ENCODE measurements around the gene LTBP4.
"Not testable (repeated sequence)": the region's sequence is repeated elsewhere in the genome, so short reads cannot be mapped to it uniquely, and the experiment has no call there.

LTBP4 gene

DNA sequence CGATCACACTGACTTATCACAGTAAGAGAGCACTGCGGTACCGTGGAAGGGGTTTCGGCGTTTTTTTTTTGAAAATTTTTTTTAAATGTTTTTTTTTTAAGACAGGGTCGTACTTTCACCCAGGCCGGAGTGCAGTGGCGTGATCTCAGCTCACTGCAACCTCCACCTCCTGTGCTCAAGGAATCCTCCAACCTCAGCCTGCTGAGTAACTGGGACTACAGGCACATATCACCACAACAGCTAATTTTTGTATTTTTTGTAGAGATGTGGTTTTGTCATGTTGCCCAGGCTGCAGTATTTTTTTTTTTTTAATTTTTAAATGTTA, 19.0 kb downstream of the LTBP4 start:
- TF ChIP-seq, protein P1, sequence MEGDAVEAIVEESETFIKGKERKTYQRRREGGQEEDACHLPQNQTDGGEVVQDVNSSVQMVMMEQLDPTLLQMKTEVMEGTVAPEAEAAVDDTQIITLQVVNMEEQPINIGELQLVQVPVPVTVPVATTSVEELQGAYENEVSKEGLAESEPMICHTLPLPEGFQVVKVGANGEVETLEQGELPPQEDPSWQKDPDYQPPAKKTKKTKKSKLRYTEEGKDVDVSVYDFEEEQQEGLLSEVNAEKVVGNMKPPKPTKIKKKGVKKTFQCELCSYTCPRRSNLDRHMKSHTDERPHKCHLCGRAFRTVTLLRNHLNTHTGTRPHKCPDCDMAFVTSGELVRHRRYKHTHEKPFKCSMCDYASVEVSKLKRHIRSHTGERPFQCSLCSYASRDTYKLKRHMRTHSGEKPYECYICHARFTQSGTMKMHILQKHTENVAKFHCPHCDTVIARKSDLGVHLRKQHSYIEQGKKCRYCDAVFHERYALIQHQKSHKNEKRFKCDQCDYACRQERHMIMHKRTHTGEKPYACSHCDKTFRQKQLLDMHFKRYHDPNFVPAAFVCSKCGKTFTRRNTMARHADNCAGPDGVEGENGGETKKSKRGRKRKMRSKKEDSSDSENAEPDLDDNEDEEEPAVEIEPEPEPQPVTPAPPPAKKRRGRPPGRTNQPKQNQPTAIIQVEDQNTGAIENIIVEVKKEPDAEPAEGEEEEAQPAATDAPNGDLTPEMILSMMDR (conservative IDR thresholded peaks at IDR 0.05; ENCODE audit: control insufficient read depth, insufficient read depth, low read depth, low read length) = no peak
- DNase-seq (ENCODE audit: low read depth) = no peak
- no peak overlapping the region for H3K4me3 ChIP-seq (ENCODE audit: control insufficient read depth, low read depth, low read length)

DNA sequence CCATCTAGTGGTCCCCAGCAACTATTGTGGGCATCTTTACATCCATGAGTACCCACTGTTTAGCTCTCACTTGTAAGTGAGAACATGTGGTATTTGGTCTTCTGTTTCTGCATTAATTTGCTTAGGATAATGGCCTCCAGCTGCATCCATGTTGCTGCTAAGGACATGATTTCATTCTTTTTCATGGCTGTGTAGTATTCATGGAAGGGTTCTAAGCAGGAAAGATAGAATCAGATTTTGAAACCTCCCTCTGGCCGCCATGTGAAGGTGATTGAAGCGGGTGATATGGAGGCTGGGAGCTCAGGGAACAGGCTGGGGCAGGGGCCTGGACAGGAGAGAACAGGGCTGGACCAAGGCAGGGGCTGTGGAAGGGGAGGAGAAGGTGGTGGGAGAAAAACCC, 20.1 kb downstream of the LTBP4 start:
- TF ChIP-seq, protein P1 (conservative IDR thresholded peaks at IDR 0.05; ENCODE audit: control insufficient read depth, insufficient read depth, low read depth, low read length) = no peak
- DNase-seq (ENCODE audit: low read depth) = no peak

DNA sequence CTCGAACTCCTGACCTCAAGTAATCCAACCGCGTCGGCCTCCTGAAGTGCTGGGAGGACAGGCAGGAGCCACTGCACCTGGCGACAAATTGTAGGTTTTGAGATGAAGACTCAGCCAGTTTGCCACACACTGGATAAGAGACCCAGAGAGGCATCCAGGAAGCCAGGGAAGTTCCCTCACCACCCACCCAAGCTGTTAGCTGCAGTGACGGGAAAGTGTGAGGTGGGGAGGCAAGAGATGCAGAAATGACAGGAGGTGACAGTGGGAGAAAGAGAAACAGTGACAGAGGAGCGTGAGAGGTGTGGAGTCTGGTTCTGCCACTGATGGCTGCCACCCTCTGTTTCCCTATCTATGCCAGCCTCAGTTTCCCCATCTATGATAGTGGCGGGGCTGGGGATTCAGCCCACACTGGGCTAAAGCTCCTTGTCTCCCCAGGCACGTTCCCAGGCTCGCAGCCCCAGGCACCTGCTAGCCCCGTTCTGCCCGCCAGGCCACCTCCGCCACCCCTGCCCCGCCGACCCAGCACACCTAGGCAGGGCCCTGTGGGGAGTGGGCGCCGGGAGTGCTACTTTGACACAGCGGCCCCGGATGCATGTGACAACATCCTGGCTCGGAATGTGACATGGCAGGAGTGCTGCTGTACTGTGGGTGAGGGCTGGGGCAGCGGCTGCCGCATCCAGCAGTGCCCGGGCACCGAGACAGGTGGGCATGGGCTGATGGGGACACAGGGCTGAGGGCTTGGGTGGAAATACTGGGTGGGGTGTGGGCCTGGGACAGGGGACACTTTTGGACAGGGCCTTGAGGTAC, 21.0 kb downstream of the LTBP4 start:
- TF ChIP-seq, protein P1 (conservative IDR thresholded peaks at IDR 0.05; ENCODE audit: control insufficient read depth, insufficient read depth, low read depth, low read length) = no peak
- H3K4me3 ChIP-seq (ENCODE audit: control insufficient read depth, low read depth, low read length) = no peak overlapping the region
- no peak for DNase-seq (ENCODE audit: low read depth)

More for the DNA sequence above, 20.1 kb downstream of the LTBP4 start:
- no peak overlapping the region for H3K4me3 ChIP-seq (ENCODE audit: control insufficient read depth, low read depth, low read length)

DNA sequence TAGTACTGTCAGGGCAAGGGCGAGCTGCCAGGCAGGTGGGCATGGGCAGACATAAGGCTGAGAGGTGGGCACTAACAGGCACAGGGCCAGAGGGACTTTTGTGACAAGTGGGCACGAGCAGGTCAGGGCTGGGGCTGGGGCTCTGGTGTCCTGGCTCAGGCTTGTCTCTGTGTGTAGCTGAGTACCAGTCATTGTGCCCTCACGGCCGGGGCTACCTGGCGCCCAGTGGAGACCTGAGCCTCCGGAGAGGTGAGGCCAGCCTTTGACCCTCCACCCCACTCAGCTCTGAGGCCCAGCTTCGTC, 21.6 kb downstream of the LTBP4 start:
- DNase-seq (ENCODE audit: low read depth) = no peak
- TF ChIP-seq, protein P1 (conservative IDR thresholded peaks at IDR 0.05; ENCODE audit: control insufficient read depth, insufficient read depth, low read depth, low read length) = no peak
- H3K4me3 ChIP-seq (ENCODE audit: control insufficient read depth, low read depth, low read length) = no peak overlapping the region

DNA sequence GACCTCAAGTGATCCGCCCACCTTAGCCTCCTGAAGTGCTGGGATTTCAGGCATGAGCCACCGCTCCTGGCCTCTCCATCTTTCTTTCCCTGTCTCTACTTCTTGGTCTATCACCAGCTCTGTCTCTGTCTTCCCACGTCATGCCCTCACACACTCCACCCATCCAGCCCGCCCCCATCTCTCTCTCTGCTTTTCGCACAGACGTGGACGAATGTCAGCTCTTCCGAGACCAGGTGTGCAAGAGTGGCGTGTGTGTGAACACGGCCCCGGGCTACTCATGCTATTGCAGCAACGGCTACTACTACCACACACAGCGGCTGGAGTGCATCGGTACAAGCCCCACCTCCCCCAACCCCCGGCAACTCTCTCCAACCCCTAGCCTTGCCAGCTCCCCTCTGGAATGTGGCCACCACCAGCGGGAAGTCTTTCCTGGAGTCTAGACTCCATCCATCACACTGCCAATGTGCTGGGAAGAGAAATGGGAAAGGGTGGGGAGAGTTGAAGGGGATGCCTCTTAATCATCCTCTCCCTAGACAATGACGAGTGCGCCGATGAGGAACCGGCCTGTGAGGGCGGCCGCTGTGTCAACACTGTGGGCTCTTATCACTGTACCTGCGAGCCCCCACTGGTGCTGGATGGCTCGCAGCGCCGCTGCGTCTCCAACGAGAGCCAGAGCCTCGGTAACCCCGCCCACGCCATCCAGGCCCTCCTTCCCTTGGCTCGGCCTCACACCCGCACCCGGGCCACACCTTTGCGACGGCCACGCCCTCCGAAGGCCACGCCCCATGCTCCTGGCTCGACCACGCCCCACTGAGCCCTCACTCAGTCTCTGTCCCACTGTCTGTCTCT, 22.5 kb downstream of the LTBP4 start:
- DNase-seq (ENCODE audit: low read depth) = peak; percentile 58
- TF ChIP-seq, protein P1 (conservative IDR thresholded peaks at IDR 0.05; ENCODE audit: control insufficient read depth, insufficient read depth, low read depth, low read length) = no peak
- no peak overlapping the region for H3K4me3 ChIP-seq (ENCODE audit: control insufficient read depth, low read depth, low read length)

DNA sequence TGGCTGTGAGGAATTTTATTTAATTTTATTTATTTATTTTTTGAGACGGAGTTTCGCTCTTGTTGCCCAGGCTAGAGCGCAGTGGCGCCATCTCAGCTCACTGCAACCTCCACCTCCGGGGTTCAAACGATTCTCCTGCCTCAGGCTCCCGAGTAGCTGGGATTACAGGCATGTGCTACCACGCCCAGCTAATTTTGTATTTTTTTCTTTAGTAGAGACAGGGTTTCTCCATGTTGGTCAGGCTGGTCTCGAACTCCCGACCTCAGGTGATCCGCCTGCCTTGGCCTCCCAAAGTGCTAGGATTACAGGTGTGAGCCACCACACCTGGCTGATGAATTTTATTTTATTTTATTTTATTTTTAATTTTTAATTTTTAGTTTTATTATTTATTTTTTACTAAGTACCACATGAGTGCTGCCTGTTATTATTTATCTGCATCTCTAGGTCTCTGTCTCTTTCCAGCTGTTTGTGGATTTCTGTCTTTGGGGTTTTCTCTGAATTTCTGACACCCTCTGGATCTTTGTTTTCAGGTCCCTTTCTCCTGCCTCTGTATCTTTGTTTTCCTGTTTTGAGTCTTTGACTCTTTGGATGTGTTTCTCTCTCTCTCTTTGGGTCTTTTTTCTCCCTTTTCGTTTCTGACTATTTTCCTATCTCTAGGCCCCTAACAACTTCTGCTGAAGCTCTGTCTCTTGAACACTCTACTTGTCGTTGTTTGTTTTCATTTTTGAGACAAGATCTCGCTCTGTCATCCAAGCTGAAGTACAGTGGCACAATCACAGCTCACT, 23.4 kb downstream of the LTBP4 start:
- H3K4me3 ChIP-seq (ENCODE audit: control insufficient read depth, low read depth, low read length); DNase-seq (ENCODE audit: low read depth): not testable (repeated sequence)
